ENCODE data around the gene SPDYA.
"Not testable (repeated sequence)": the region's sequence is repeated elsewhere in the genome, so short reads cannot be mapped to it uniquely, and the experiment has no call there.

SPDYA gene

DNA sequence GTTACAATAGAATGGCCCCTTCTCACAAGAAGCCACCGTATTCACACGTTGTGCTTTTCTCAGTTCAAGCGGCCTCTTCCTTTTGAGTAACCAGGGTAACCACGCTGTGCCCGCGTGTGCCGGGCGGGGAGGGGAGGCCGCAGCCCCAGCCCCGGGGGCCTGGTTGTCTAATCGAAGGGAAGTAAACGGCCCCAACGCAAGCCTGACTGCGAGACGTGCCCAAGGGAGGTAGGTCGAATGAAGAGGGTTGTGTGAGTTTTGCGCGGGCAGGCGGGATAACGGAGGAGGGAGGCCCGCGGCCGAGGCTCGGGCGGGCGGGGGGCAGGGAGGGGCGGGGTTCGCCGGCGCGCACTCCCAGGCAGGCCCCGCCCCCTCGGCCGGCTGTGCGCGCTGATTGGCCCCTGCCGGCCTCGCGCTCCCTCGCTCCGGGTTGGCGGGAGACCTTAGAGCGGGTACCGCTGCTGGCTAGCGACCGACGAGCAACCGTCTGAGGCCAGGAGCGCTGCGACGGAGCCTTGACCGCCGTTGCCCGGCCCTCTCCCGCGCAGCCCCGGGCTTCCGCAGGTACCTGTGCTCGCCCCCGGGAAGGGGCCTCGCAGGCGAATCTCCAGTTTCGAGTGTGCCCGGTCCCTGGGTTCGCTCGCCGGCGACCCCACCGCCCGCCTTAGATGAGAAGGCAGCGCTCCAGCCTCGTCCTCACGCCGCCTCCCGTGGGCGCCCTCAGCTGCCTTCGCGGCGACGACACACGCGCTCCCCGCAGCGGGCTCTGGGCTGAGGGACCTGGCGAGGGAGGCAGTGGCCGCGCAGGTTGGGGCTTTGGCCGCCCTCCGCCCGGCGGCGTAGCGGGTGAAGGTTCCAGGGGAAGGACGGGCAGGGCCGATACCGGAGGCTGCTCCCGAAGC, at the start of gene SPDYA:
SPDYA (plus strand) TSS at position 451 of the 902 bp plus-strand sequence. CDS start 5,181 bp downstream, outside the sequence.
- H3K27me3 Mint-ChIP-seq, result no peaks in the 10 kb centered on the region
- peaks cover 12% of the 10 kb centered on the region for H3K4me1 Mint-ChIP-seq
- H3K36me3 Mint-ChIP-seq, result peaks cover 2% of the 10 kb centered on the region
- H3K9me3 Mint-ChIP-seq, result peaks cover 5% of the 10 kb centered on the region
- H3K4me3 Mint-ChIP-seq, result peak within 1 kb of the TSS; percentile 82
- peak within 1 kb of the TSS; percentile 41 for H3K27ac Mint-ChIP-seq

DNA sequence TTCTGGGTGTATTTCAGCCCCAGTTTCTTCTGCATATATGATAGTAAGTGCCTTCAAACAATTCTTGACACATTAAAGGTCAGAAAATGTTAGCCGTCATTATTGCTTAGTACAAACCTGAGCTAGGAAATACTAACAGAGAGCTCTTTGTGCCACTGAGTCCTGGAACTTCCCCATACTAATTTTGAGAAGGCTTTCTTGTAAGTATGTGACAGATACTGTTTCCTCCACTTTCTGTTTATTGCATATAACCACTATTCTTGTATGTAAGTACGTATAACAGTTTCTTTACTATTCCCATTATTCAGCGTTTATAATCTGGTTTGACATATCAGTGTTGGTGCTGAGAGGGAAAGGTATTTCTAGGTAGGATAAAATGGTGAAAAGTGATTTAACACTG, 49.2 kb upstream of the SPDYA start:
- Mint-ChIP-seq H3K4me1 (peaks cover 89% of the 10 kb centered on the region), H3K36me3 (peaks cover 1% of the 10 kb centered on the region), H3K9me3 (no peaks in the 10 kb centered on the region), H3K27ac (peak overlapping the region; percentile 17), H3K4me3 (peak overlapping the region; percentile 4), H3K27me3 (no peaks in the 10 kb centered on the region)

GRCh38 chr2:28764909-28765711, 45.5 kb upstream of the SPDYA start:
- H3K4me1 Mint-ChIP-seq, result peaks cover 88% of the 10 kb centered on the region
- H3K9me3 Mint-ChIP-seq, result no peaks in the 10 kb centered on the region
- no peaks in the 10 kb centered on the region for H3K27me3 Mint-ChIP-seq
- H3K4me3 Mint-ChIP-seq, result peak overlapping the region; percentile 9
- H3K27ac Mint-ChIP-seq, result peak overlapping the region; percentile 25
- peaks cover 3% of the 10 kb centered on the region for H3K36me3 Mint-ChIP-seq

DNA sequence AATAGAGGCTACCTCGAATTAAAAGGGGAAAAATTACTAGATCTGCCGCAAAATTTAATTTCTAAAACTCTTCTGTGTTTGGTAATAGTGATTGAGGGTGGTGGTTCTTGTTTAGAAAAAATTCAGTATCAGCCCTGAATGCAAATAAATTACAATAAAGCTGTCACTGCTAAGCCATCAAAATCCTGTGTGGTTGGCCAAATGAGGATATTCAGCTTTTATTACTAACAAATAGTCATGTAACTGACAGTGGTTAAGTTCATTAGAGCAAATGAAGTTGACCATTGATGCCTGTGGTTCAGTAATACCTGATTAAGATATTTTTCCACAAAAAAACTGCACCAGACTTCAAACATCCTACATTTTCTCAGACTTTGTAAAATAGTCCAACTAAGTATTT, 44.6 kb upstream of the SPDYA start:
- Mint-ChIP-seq H3K9me3 (no peaks in the 10 kb centered on the region), H3K27ac (no peak overlapping the region), H3K4me3 (no peak overlapping the region), H3K36me3 (peaks cover 3% of the 10 kb centered on the region), H3K27me3 (no peaks in the 10 kb centered on the region), H3K4me1 (peaks cover 89% of the 10 kb centered on the region)

GRCh38 chr2:28767337-28767736, 43.3 kb upstream of the SPDYA start:
- Mint-ChIP-seq H3K36me3 (peaks cover 3% of the 10 kb centered on the region), H3K27me3 (no peaks in the 10 kb centered on the region), H3K27ac (no peak overlapping the region), H3K4me1 (peaks cover 88% of the 10 kb centered on the region), H3K4me3 (no peak overlapping the region), H3K9me3 (no peaks in the 10 kb centered on the region)

DNA sequence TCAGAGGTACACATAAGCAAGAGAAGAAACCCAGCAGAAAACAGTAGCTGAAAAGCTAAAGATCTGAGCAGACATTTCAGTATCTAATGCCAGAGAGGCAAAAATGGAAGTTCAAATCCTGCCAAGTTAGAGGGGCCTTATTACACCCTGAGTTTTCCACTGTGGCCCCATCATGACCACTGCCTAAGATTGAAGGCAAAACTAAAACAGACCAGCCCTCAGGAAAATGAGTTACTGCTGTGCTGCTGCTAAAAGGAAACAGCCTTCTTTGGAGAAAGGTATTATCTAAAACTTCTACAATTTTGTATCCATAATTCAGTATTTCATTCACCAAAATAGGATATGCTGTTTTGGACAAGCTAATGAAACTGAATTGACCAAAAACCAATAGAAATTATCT, 42.2 kb upstream of the SPDYA start:
- H3K27ac Mint-ChIP-seq, result peak overlapping the region; percentile 53
- H3K9me3 Mint-ChIP-seq, result no peaks in the 10 kb centered on the region
- H3K4me1 Mint-ChIP-seq, result peaks cover 88% of the 10 kb centered on the region
- H3K4me3 Mint-ChIP-seq, result peak overlapping the region; percentile 37
- H3K27me3 Mint-ChIP-seq, result no peaks in the 10 kb centered on the region
- H3K36me3 Mint-ChIP-seq, result peaks cover 3% of the 10 kb centered on the region

GRCh38 chr2:28768952-28769351, 41.7 kb upstream of the SPDYA start:
- Mint-ChIP-seq H3K27me3 (no peaks in the 10 kb centered on the region), H3K36me3 (peaks cover 2% of the 10 kb centered on the region), H3K4me3 (peak overlapping the region; percentile 37), H3K27ac (peak overlapping the region; percentile 53), H3K9me3 (no peaks in the 10 kb centered on the region), H3K4me1 (peaks cover 88% of the 10 kb centered on the region)

GRCh38 chr2:28772351-28772750, 38.3 kb upstream of the SPDYA start:
- no peaks in the 10 kb centered on the region for H3K9me3 Mint-ChIP-seq
- H3K27me3 Mint-ChIP-seq, result no peaks in the 10 kb centered on the region
- H3K4me1 Mint-ChIP-seq, result peaks cover 87% of the 10 kb centered on the region
- peaks cover 2% of the 10 kb centered on the region for H3K36me3 Mint-ChIP-seq
- no peak overlapping the region for H3K27ac Mint-ChIP-seq
- H3K4me3 Mint-ChIP-seq, result no peak overlapping the region

GRCh38 chr2:28776471-28776870, 34.2 kb upstream of the SPDYA start:
- Mint-ChIP-seq H3K4me3 (no peak overlapping the region), H3K9me3 (no peaks in the 10 kb centered on the region), H3K4me1 (peaks cover 76% of the 10 kb centered on the region)

DNA sequence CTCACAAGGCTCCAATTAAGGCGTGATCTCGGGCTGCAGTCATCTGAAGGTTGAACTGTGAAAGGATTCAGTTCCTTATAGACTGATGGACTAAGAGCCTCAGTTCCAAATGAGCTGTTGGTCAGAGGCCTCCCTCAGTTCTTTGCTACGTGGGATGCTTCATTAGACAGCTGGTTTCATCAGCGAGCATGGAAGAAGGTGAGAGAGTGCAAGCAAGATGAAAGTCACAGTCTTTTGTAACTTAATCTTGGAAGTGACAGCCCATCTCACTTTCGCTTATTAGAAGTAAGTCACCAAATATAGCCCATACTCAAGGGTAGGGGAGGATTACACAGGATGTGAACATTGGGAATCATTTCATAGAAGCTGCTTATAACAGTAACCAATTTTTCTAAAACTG, 32.2 kb upstream of the SPDYA start:
- Mint-ChIP-seq H3K4me1 (peaks cover 60% of the 10 kb centered on the region), H3K9me3 (no peaks in the 10 kb centered on the region), H3K27ac (peak overlapping the region; percentile 59), H3K36me3 (peaks cover 14% of the 10 kb centered on the region), H3K4me3 (no peak overlapping the region), H3K27me3 (no peaks in the 10 kb centered on the region)

More at GRCh38 chr2:28776471-28776870, 34.2 kb upstream of the SPDYA start:
- Mint-ChIP-seq H3K36me3 (peaks cover 6% of the 10 kb centered on the region), H3K27ac (no peak overlapping the region), H3K27me3 (no peaks in the 10 kb centered on the region)

- peak overlapping the region; percentile 17 for H3K27ac Mint-ChIP-seq
- no peaks in the 10 kb centered on the region for H3K27me3 Mint-ChIP-seq
- peaks cover 14% of the 10 kb centered on the region for H3K36me3 Mint-ChIP-seq
- H3K4me3 Mint-ChIP-seq, result no peak overlapping the region
- no peaks in the 10 kb centered on the region for H3K9me3 Mint-ChIP-seq
- H3K4me1 Mint-ChIP-seq, result peaks cover 54% of the 10 kb centered on the region
Observed at GRCh38 chr2:28779001-28779400, 31.6 kb upstream of the SPDYA start.

DNA sequence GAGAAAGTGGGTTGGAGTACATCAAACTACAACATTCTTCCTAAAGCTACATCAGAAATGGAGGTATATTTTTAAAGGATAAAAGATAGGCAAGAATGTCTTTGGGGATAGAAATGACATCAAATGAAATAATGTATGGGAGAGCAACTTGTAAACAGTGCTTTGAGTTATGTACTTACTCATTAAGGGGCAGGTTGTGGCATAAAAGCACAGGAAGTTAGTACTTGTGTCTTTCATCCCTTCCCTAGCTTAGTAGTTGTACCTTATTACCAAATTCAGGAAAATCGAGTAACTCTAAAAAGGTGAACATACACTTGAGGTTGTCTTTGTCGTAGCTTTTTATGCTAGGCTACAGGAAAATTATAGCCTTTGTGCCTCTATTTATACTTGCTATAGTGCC, 30.1 kb upstream of the SPDYA start:
- peaks cover 43% of the 10 kb centered on the region for H3K4me1 Mint-ChIP-seq
- H3K27ac Mint-ChIP-seq, result peak overlapping the region; percentile 62
- H3K36me3 Mint-ChIP-seq, result peaks cover 14% of the 10 kb centered on the region
- no peaks in the 10 kb centered on the region for H3K27me3 Mint-ChIP-seq
- no peak overlapping the region for H3K4me3 Mint-ChIP-seq
- H3K9me3 Mint-ChIP-seq, result no peaks in the 10 kb centered on the region

DNA sequence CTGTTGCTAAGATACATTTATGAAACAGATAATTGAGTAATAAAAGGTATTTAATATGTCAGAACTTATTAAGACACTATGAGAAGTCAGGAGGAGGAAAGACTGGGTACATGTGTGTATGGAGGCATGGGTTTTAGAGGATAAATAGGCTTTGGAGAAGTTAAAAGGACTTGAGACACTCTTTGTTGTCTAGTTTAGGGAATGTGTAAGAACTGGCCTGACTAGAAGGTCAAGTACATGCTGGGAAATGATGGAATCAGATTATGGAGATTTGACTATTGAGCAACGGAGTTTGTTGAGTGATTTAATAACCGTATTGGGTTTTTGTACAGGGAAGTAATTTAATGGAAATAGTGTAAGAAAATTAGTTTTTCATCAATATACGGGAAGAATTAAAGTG, 28.2 kb upstream of the SPDYA start:
- H3K27ac Mint-ChIP-seq, result peak overlapping the region; percentile 20
- H3K4me1 Mint-ChIP-seq, result peaks cover 28% of the 10 kb centered on the region
- no peaks in the 10 kb centered on the region for H3K27me3 Mint-ChIP-seq
- no peak overlapping the region for H3K4me3 Mint-ChIP-seq
- H3K9me3 Mint-ChIP-seq, result no peaks in the 10 kb centered on the region
- H3K36me3 Mint-ChIP-seq, result peaks cover 15% of the 10 kb centered on the region

DNA sequence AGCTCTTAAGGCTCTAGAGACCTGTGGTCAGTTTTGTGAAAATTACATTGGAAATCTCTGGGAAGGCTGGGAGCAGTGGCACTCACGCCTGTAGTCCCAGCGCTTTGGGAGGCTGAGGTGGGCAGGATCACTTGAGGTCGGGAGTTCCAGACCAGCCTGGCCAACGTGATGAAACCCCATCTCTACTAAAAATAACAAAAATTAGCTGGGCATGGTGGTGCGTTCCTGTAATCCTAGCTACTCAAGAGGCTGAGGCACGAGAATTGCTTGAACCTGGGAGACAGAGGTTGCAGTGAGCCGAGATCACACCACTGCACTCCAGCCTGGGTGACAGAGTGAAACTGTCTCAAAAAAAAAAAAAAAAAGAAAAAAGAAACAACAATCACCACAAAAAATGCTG, 26.1 kb upstream of the SPDYA start:
- not testable (repeated sequence) for H3K27me3 Mint-ChIP-seq, H3K9me3 Mint-ChIP-seq, H3K4me3 Mint-ChIP-seq, H3K27ac Mint-ChIP-seq
- H3K4me1 Mint-ChIP-seq, result peaks cover 18% of the 10 kb centered on the region
- H3K36me3 Mint-ChIP-seq, result peaks cover 21% of the 10 kb centered on the region

GRCh38 chr2:28796620-28797019, 14.0 kb upstream of the SPDYA start:
- peaks cover 38% of the 10 kb centered on the region for H3K36me3 Mint-ChIP-seq
- peaks cover 6% of the 10 kb centered on the region for H3K9me3 Mint-ChIP-seq
- H3K4me1 Mint-ChIP-seq, result peaks cover 45% of the 10 kb centered on the region

DNA sequence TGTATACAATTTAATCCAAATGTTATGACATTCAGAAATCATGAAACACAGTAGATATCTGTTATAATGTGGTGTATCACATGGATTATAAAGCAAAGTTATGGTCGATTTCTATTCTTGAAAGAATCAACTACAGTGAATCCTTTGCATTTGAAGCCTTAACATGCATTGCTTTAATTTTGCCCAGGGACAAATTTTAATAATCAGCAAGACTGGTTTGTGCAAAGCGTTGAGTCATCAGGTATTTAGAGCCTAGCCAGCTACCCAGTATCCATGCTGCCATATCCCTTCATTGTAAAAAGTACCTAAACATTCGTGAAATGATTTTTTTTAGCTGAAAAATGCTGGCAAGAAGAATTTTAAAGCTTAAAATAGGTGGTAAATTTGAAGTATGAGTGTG, 8.9 kb upstream of the SPDYA start:
- peaks cover 21% of the 10 kb centered on the region for H3K36me3 Mint-ChIP-seq
- peaks cover 29% of the 10 kb centered on the region for H3K4me1 Mint-ChIP-seq
- no peak overlapping the region for H3K27ac Mint-ChIP-seq
- peaks cover 5% of the 10 kb centered on the region for H3K9me3 Mint-ChIP-seq
- no peak overlapping the region for H3K4me3 Mint-ChIP-seq
- H3K27me3 Mint-ChIP-seq, result no peaks in the 10 kb centered on the region

More at GRCh38 chr2:28796620-28797019, 14.0 kb upstream of the SPDYA start:
- Mint-ChIP-seq H3K4me3 (peak overlapping the region; percentile 1), H3K27me3 (no peaks in the 10 kb centered on the region), H3K27ac (peak overlapping the region; percentile 20)
